B cell (primary cell): ENCODE measurements around the gene CAMSAP2.

Experiments used
- EZH2 ChIP-seq: IDR thresholded peaks from 2 replicates; pipeline ENCODE4 v1.6.1; 2012; ENCODE audit warnings: borderline replicate concordance, low read depth, mild to moderate bottlenecking, moderate library complexity, low read length; ENCODE audit not compliant: insufficient read depth, poor library complexity, severe bottlenecking
- TF ChIP-seq, protein P1 (sequence below): fragments of 200-600 bp; IDR thresholded peaks from one replicate; pipeline ENCODE4 v1.8.0; 2022; ENCODE audit warnings: antibody characterized with exemption, mild to moderate bottlenecking

DNA sequence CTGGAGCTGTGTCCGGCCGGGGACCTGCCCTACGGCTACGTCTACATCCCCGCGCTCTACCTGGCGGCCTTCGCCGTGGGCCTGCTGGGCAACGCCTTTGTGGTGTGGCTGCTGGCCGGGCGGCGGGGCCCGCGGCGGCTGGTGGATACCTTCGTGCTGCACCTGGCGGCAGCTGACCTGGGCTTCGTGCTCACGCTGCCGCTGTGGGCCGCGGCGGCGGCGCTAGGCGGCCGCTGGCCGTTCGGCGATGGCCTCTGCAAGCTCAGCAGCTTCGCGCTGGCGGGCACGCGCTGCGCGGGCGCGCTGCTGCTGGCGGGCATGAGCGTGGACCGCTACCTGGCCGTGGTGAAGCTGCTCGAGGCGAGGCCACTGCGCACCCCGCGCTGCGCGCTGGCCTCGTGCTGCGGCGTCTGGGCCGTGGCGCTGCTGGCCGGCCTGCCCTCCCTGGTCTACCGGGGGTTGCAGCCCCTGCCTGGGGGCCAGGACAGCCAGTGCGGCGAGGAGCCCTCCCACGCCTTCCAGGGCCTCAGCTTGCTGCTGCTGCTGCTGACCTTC is 134.5 kb downstream of the CAMSAP2 start:
- TF ChIP-seq, protein P1, sequence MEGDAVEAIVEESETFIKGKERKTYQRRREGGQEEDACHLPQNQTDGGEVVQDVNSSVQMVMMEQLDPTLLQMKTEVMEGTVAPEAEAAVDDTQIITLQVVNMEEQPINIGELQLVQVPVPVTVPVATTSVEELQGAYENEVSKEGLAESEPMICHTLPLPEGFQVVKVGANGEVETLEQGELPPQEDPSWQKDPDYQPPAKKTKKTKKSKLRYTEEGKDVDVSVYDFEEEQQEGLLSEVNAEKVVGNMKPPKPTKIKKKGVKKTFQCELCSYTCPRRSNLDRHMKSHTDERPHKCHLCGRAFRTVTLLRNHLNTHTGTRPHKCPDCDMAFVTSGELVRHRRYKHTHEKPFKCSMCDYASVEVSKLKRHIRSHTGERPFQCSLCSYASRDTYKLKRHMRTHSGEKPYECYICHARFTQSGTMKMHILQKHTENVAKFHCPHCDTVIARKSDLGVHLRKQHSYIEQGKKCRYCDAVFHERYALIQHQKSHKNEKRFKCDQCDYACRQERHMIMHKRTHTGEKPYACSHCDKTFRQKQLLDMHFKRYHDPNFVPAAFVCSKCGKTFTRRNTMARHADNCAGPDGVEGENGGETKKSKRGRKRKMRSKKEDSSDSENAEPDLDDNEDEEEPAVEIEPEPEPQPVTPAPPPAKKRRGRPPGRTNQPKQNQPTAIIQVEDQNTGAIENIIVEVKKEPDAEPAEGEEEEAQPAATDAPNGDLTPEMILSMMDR = no peak
- TF ChIP-seq EZH2 = no peak
